Activated naive CD4-positive, alpha-beta T cell treated with anti-CD3 and anti-CD28 coated beads for 36 hours (primary cell): ENCODE results near the gene NAV2. TPM values are rescaled to one million over a fixed set of nuclear protein-coding genes. Genes with fewer than 3 reads are reported as not detected.

Source experiments
- CTCF ChIA-PET: fragments of 350-600 bp; sonication (Branson Sonifier 250); formaldehyde crosslinking; loops from one replicate; lab custom pipeline; 2021; ENCODE audit warnings: antibody characterized with exemption; lab: Charles Lee
- DNase-seq: peaks from one replicate; pipeline ENCODE4 v3.0.0-alpha.2; 2020
- H3K27ac Mint-ChIP-seq: one replicate; pipeline ENCODE4 v1.8.0; 2021; ENCODE audit warnings: mild to moderate bottlenecking, mixed read lengths
- H3K27me3 Mint-ChIP-seq: one replicate; pipeline ENCODE4 v1.8.0; 2021; ENCODE audit warnings: low read depth, mixed read lengths
- H3K36me3 Mint-ChIP-seq: one replicate; pipeline ENCODE4 v1.8.0; 2021; ENCODE audit warnings: low read depth, mixed read lengths
- H3K4me1 Mint-ChIP-seq: one replicate; pipeline ENCODE4 v1.8.0; 2021; ENCODE audit warnings: low read depth, mixed read lengths
- H3K4me3 Mint-ChIP-seq: one replicate; pipeline ENCODE4 v1.8.0; 2021; ENCODE audit warnings: mild to moderate bottlenecking, moderate library complexity, mixed read lengths
- H3K9me3 Mint-ChIP-seq: one replicate; pipeline ENCODE4 v1.8.0; 2021; ENCODE audit warnings: mixed read lengths
- intact Hi-C: fragments of 100-400 bp; cut with micrococcal nuclease; formaldehyde crosslinking; loops from one replicate; pipeline ENCODE4 v1.15.1; 2023
- total RNA-seq, 2 experiments: library from RNA; stranded (reverse); gene quantifications; one replicate each; pipeline ENCODE4 v1.2.3, GENCODE V29; 2021

The NAV2 gene
- total RNA-seq, 2 experiments from 2014 or later = 0.20 to 0.41 TPM

DNA sequence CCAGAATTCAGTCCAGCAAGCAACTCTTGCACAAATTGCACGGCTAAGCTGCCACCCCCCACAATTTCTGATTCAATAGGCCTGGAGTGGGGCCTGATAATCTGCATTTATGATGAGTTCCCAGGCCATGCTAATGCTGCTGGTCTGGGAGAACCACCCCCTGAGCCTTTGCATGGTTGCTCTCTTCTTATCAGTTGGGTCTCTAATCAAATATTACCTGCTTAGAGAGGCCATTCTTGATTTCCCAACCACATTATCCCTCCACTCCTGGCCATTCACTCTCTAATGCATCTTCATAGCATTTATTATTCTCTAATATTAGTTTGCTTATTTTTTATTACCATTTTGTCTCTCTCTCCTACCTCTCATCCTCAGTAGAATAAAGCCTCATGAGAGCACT lies 99.5 kb downstream of the NAV2 start:
- CTCF ChIA-PET = no interaction called here
- Mint-ChIP-seq H3K27ac (no peak overlapping the region), H3K9me3 (no peaks in the 10 kb centered on the region), H3K4me1 (no peaks in the 10 kb centered on the region), H3K4me3 (no peak overlapping the region), H3K27me3 (peaks cover 2% of the 10 kb centered on the region), H3K36me3 (no peaks in the 10 kb centered on the region)
- DNase-seq = no peak
- intact Hi-C loops = no loop called here

DNA sequence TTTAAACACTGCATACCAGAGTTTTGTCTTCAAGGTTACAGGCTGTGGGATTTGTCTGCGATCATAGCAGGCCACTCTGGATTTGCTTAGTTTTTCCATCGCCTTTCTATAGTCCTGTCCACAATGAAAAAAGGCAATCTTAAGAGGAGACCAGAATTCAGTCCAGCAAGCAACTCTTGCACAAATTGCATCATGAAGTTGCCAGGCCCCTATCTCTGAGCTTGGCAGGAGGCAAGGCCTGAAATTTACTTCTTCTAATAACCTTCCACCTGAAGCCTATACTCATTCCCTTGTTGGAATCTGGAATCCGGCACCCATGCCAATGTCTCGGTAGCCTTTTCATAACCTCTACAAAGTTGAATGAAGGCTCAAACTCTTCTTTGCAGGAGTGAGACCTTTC lies 100.1 kb downstream of the NAV2 start:
- Mint-ChIP-seq H3K4me3 (no peak overlapping the region), H3K27ac (no peak overlapping the region), H3K4me1 (no peaks in the 10 kb centered on the region), H3K27me3 (peaks cover under 1% of the 10 kb centered on the region), H3K36me3 (no peaks in the 10 kb centered on the region), H3K9me3 (no peaks in the 10 kb centered on the region)
- DNase-seq = no peak
- intact Hi-C loops = no loop called here
- CTCF ChIA-PET = no interaction called here

DNA sequence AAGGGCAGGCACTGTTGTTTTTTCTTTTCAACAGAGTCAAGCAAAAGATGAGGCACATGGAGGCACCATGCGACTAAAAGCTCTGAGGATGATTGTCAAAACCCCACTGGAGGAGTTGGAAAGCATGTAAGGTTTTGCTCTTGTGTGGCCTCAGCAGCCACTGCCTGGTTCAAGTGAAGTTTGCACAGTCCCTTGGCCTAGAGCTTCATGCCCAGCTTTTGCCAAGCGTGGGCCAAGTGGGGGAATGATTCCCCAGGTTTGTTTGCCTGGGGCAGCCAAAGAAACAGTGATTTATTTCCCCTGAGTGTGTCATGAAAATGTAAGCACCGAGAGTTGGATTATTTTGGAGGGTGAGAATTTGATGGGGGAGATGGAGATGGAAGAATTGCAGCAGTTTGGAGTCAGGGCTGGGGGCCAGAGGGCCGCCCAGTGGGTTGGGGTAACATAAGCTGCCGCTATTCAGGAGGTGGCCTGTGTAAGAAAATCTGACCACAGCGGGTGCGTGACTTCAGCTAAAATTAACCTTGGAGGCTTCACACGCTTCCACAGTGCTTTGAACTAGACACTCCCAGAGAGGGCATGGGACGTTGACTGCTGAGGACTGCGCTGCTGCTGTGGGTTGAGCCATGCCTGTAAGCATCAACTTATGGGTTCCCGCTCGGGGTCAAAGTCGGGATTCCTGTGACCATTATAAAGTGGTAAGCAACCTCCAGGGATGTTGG lies 100.7 kb downstream of the NAV2 start:
- no peaks in the 10 kb centered on the region for H3K9me3 Mint-ChIP-seq
- CTCF ChIA-PET = no interaction called here

DNA sequence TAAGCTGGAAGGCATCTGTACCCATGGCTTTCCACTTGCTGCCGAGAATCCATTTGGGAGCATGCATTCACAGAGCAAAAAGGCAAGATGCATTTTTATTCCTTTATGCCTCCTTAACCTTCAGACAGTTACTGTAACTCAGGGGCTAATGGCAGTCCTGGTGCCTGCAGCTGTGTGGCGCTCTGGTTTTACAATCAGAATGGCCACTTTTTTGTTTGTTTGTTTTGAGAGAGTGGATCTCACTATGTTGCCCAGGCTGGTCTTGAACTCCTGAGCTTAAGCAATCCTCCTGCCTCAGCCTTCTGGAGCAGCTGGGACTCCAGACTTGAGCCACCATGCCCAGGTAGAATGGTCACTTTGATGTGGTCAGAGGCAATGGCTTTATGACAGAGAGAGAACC lies 101.8 kb downstream of the NAV2 start:
- H3K36me3 Mint-ChIP-seq = no peaks in the 10 kb centered on the region
- H3K4me1 Mint-ChIP-seq = no peaks in the 10 kb centered on the region
- H3K27me3 Mint-ChIP-seq = peaks cover 11% of the 10 kb centered on the region
- no peaks in the 10 kb centered on the region for H3K9me3 Mint-ChIP-seq
- H3K4me3 Mint-ChIP-seq = no peak overlapping the region
- no peak for DNase-seq
- no peak overlapping the region for H3K27ac Mint-ChIP-seq
- CTCF ChIA-PET = no interaction called here
- intact Hi-C loops = no loop called here

More for the DNA sequence above, 100.7 kb downstream of the NAV2 start:
- no peaks in the 10 kb centered on the region for H3K36me3 Mint-ChIP-seq
- no peak overlapping the region for H3K27ac Mint-ChIP-seq
- intact Hi-C loops = no loop called here
- H3K4me3 Mint-ChIP-seq = no peak overlapping the region
- H3K27me3 Mint-ChIP-seq = peaks cover 3% of the 10 kb centered on the region
- no peak for DNase-seq
- H3K4me1 Mint-ChIP-seq = no peaks in the 10 kb centered on the region

- CTCF ChIA-PET = no interaction called here
- intact Hi-C loops = no loop called here
- H3K27me3 Mint-ChIP-seq = peaks cover 11% of the 10 kb centered on the region
- H3K27ac Mint-ChIP-seq = no peak overlapping the region
- no peak overlapping the region for H3K4me3 Mint-ChIP-seq
- H3K9me3 Mint-ChIP-seq = no peaks in the 10 kb centered on the region
- H3K36me3 Mint-ChIP-seq = no peaks in the 10 kb centered on the region
- no peak for DNase-seq
- H3K4me1 Mint-ChIP-seq = no peaks in the 10 kb centered on the region
Observed at GRCh38 chr11:19816040-19816439, 103.4 kb downstream of the NAV2 start.

- no peaks in the 10 kb centered on the region for H3K9me3 Mint-ChIP-seq
- CTCF ChIA-PET = no interaction called here
- peaks cover 16% of the 10 kb centered on the region for H3K27me3 Mint-ChIP-seq
- no peak for DNase-seq
- no peaks in the 10 kb centered on the region for H3K36me3 Mint-ChIP-seq
- no peak overlapping the region for H3K27ac Mint-ChIP-seq
- intact Hi-C loops = no loop called here
- H3K4me1 Mint-ChIP-seq = no peaks in the 10 kb centered on the region
- H3K4me3 Mint-ChIP-seq = no peak overlapping the region
Observed at GRCh38 chr11:19816817-19817216, 104.2 kb downstream of the NAV2 start.

DNA sequence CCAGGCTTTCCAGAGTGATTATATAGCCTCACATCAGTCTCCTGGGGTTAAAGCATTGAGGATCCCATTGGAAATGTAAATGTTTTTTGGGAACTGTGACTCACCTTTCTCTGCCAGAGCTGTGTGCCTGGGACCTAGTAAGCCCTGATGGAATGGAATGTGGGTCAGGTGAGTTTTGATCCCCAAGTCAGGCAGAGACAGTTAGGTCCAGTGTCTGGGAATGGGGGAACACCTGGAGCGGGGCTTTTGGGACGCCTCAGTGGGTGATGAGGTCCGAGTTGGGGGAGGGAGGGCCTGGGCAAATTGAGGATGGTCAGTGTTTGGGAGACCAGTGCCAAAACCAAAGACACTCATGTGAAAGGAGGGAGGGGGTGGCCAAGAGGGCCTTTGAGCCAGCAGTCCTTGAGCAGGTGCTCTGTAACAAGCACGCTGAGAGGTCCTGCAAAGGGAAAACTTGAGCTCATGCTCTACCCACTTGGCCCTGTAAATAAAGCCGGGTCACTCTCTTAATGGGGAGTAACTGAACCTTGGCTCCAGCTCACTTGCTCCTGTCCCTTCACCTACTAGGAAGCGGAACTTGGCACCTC lies 104.7 kb downstream of the NAV2 start:
- H3K4me1 Mint-ChIP-seq = no peaks in the 10 kb centered on the region
- H3K36me3 Mint-ChIP-seq = no peaks in the 10 kb centered on the region
- CTCF ChIA-PET = no interaction called here
- H3K27me3 Mint-ChIP-seq = peaks cover 16% of the 10 kb centered on the region
- DNase-seq = no peak
- no peak overlapping the region for H3K27ac Mint-ChIP-seq
- H3K4me3 Mint-ChIP-seq = no peak overlapping the region
- H3K9me3 Mint-ChIP-seq = no peaks in the 10 kb centered on the region
- intact Hi-C loops = no loop called here

- Mint-ChIP-seq H3K9me3 (no peaks in the 10 kb centered on the region), H3K36me3 (no peaks in the 10 kb centered on the region), H3K4me3 (no peak overlapping the region), H3K27me3 (peaks cover 16% of the 10 kb centered on the region), H3K4me1 (no peaks in the 10 kb centered on the region), H3K27ac (no peak overlapping the region)
- DNase-seq = no peak
- intact Hi-C loops = no loop called here
- CTCF ChIA-PET = no interaction called here
Observed at GRCh38 chr11:19817870-19818269, 105.2 kb downstream of the NAV2 start.

DNA sequence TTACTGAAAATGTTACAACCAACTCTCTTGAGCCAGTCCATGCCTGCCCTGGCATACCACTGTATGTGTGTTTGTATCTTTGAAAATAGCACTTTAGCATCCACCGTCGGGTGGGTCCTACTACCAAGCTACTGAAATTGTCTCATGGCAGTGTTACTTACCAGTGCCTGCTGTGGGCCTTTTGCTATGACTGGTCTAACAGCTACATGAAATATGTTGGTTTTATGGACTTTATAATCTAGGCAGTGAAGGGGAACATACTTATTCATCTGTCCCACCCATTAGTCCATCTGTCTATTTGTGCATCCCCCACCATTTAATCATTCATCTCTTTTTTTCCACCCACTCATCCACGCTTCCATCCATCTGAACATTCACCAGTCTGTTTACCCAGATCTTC lies 106.0 kb downstream of the NAV2 start:
- Mint-ChIP-seq H3K4me1 (no peaks in the 10 kb centered on the region), H3K9me3 (no peaks in the 10 kb centered on the region), H3K36me3 (no peaks in the 10 kb centered on the region), H3K4me3 (no peak overlapping the region), H3K27me3 (peaks cover 16% of the 10 kb centered on the region), H3K27ac (no peak overlapping the region)
- intact Hi-C loops = no loop called here
- DNase-seq = no peak
- CTCF ChIA-PET = no interaction called here

- Mint-ChIP-seq H3K27me3 (peaks cover 16% of the 10 kb centered on the region), H3K9me3 (no peaks in the 10 kb centered on the region), H3K27ac (no peak overlapping the region), H3K4me3 (no peak overlapping the region), H3K36me3 (no peaks in the 10 kb centered on the region), H3K4me1 (no peaks in the 10 kb centered on the region)
- CTCF ChIA-PET = no interaction called here
- intact Hi-C loops = no loop called here
- DNase-seq = no peak
Observed at GRCh38 chr11:19819148-19819547, 106.5 kb downstream of the NAV2 start.

- CTCF ChIA-PET = no interaction called here
- Mint-ChIP-seq H3K4me1 (no peaks in the 10 kb centered on the region), H3K36me3 (no peaks in the 10 kb centered on the region), H3K4me3 (no peak overlapping the region), H3K9me3 (no peaks in the 10 kb centered on the region), H3K27ac (no peak overlapping the region), H3K27me3 (peaks cover 16% of the 10 kb centered on the region)
- intact Hi-C loops = no loop called here
- DNase-seq = no peak
Observed at GRCh38 chr11:19820100-19820499, 107.5 kb downstream of the NAV2 start.

- no peaks in the 10 kb centered on the region for H3K9me3 Mint-ChIP-seq
- H3K4me1 Mint-ChIP-seq = no peaks in the 10 kb centered on the region
- no peak for DNase-seq
- no peaks in the 10 kb centered on the region for H3K36me3 Mint-ChIP-seq
- CTCF ChIA-PET = no interaction called here
- H3K27me3 Mint-ChIP-seq = peaks cover 16% of the 10 kb centered on the region
- H3K4me3 Mint-ChIP-seq = no peak overlapping the region
- no peak overlapping the region for H3K27ac Mint-ChIP-seq
- intact Hi-C loops = no loop called here
Observed at GRCh38 chr11:19821412-19821875, 108.8 kb downstream of the NAV2 start.

GRCh38 chr11:19821993-19822392 lies 109.4 kb downstream of the NAV2 start:
- DNase-seq = no peak
- Mint-ChIP-seq H3K27me3 (peaks cover 16% of the 10 kb centered on the region), H3K36me3 (no peaks in the 10 kb centered on the region), H3K27ac (no peak overlapping the region), H3K4me3 (no peak overlapping the region), H3K4me1 (no peaks in the 10 kb centered on the region), H3K9me3 (no peaks in the 10 kb centered on the region)
- CTCF ChIA-PET = no interaction called here
- intact Hi-C loops = no loop called here
